HG02943 (cell line): ENCODE data around the gene NEK6.

ENCODE experiments used
- ATAC-seq: cut with Tn5 transposase; IDR thresholded peaks from one replicate; pipeline ENCODE4 v1.9.1; 2021; ENCODE audit warnings: mild to moderate bottlenecking, low read depth, moderate library complexity; ENCODE audit not compliant: unreplicated experiment

Gene NEK6

GRCh38 chr9:124389146-124389939 is 131.6 kb downstream of the NEK6 start:
- ATAC-seq, result no peak

- no peak for ATAC-seq
Measured at GRCh38 chr9:124390794-124391658, 133.3 kb downstream of the NEK6 start.

DNA sequence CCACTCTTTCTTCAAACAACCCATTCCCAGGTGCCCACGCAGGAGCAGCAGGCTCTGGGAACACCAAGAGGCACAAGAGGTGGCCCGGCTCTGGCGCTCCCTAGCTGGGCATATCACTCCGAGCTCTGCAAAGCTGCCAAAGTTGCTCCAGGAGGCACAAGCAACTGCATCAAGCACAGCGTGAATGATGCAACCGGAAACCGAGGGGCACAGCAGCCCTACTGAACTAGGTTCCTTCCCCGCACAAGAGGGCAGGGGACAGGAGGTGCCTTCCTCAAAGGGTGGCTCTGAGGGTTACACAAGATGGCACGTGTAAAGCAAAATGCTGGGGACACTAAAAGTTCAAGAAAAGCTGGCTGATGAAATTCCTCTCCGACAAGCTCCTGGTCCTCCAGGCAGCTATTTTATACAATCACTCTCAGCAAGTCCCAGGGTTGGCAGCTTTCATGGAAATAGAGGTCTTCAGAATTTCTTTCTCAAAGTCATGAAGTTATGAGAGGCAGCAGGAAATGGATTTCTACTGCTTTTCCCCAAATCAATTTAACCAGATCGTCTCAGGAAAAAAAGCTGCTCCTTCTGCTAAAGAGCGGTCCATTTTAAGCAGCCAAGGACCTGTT is 134.6 kb downstream of the NEK6 start:
- no peak for ATAC-seq

DNA sequence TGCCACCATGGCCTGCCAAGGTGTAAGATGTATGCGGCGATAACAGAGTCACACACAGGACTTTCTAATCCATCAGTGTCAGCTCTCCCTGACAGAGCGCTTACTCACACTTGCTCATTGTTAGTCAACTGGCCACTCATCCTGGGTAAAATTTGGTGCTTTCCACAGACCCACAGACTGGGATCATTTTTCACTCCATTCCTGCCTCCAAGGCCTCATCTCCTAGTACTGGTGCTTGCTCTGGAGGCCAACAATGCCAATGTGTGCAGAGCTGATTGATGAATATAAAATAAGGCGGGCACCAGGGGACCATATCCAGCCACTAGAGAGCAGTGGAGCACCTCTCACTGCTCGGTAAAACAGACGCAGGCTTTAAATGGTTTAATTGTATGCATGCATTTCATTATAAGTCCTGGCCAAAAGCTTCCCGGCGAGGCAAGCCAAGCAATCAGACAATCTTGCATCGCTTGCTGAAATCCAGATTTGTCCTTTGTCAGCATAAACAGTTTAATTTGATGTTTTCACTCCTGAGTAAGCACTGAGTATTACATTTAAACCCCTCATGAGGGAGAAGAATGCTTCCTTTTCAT is 135.2 kb downstream of the NEK6 start:
- no peak for ATAC-seq

DNA sequence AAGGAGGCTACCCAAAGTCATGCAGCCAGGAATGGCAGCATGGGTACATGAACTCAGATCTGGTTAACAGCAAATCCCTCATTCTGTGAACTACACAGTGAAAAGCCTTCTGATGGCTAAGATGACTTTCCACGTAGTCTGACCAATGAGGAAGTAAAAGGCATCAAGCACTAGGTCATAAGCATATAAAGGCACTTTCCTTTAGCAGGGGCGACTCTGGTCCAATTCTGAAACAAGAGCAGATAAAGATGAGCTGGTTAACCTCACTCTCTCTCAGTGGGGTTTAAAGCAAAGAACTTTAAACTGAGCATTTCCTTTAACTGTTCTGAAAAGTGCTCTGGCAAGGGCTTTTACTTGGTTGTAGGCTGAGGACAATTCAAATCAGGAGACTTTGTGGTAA is 136.4 kb downstream of the NEK6 start:
- ATAC-seq, result no peak

DNA sequence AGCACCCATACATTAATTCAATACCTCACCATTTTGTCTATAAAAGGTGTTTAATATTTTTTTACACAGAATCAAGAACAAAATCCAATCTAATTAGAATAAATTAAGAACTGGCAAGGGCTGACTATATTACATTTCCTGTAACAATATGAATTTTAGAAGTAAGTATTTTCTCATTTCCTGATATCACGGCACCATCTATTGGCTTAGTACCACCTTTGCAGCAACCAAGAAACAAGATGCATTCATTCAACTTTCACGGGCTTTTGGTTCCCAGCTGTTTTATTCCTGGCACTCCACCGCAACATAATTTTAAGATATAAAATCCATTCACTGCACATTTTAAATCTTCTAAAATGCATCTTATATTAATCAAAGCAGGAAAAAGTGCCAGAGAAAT is 136.8 kb downstream of the NEK6 start:
- ATAC-seq, result no peak

- no peak for ATAC-seq
Measured at GRCh38 chr9:124395826-124396225, 138.1 kb downstream of the NEK6 start.

GRCh38 chr9:124398191-124398935 is 140.6 kb downstream of the NEK6 start:
- no peak for ATAC-seq

- no peak for ATAC-seq
Measured at GRCh38 chr9:124399323-124399967, 141.7 kb downstream of the NEK6 start.

DNA sequence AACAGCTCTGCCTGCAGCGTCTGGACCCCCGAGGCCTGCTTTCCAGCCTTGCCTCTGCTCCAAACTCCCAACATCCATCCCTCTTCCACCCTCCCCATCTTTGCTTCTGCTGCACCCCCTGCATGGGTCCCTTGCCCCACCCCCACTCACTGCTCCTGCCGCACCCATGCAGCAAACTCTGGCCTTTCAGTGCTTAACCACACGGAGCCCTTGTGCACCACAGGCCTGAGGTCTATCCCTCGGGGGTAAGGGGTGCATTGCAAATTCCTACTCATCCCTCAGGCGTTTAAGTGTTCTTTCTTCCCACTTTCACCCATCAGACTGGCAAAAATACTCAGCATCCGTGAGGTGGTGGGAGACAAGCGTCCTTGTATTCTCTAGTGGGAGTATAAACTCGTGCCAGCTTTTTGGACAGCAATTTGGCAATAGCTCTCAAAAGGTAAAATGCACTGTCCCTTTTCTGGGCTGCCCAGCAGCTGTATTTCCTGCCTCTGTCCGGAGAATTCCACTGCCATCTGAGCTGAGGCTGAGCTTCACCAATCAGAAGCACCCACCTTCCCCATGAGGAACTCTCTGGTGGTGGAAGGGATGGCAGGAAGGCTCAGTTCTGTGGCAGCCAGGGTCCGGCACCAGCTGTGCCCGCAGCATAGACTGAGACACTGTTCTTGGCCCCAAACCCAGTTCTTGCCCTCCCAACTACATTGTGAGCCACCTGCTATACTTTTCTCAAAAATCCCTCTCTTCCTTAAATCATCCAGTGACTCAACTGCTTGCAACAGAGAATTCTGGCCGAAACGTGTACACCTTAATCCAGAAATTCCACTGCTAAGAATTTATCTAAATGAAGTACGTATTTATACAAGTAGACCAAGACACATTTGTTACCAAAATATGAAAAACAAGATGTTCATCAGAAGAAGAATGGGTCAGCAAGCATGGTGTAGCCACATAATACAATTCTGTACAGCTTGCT is 142.5 kb downstream of the NEK6 start:
- ATAC-seq, result no peak
